Osteoblast (primary cell): ENCODE results near the gene ASMT. TPM values are rescaled to one million over a fixed set of nuclear protein-coding genes. Genes with fewer than 3 reads are reported as not detected.

Experiments used
- DNase-seq: peaks from one replicate; pipeline ENCODE4 v3.0.0; 2011; ENCODE audit warnings: low spot score, mixed read lengths; ENCODE audit not compliant: insufficient read length; ENCODE audit errors: missing footprints
- H2AFZ ChIP-seq: 2 replicates; pipeline ENCODE4 v1.6.0; 2011; ENCODE audit warnings: mild to moderate bottlenecking, low read length
- H3K27ac ChIP-seq: 2 replicates; pipeline ENCODE4 v1.5.1; 2011; ENCODE audit warnings: mild to moderate bottlenecking, low read depth, low read length, moderate library complexity
- H3K27me3 ChIP-seq: 2 replicates; pipeline ENCODE4 v1.6.0; 2012; ENCODE audit warnings: mild to moderate bottlenecking, control low read depth, inconsistent platforms, low read length, moderate library complexity; ENCODE audit not compliant: insufficient read depth
- H3K36me3 ChIP-seq: 2 replicates; pipeline ENCODE4 v1.5.1; 2011; ENCODE audit warnings: mild to moderate bottlenecking, low read length, control low read depth, moderate library complexity; ENCODE audit not compliant: insufficient read depth
- H3K4me1 ChIP-seq: 2 replicates; pipeline ENCODE4 v1.5.1; 2011; ENCODE audit warnings: mild to moderate bottlenecking, low read length, control low read depth, moderate library complexity; ENCODE audit not compliant: insufficient read depth
- H3K4me2 ChIP-seq: 2 replicates; pipeline ENCODE4 v1.6.0; 2011; ENCODE audit warnings: mild to moderate bottlenecking, low read length; ENCODE audit not compliant: insufficient read depth
- H3K4me3 ChIP-seq: fragments of 200-600 bp; sonication (generic); 3 replicates; pipeline ENCODE4 v1.5.1; 2012; ENCODE audit warnings: mild to moderate bottlenecking, low read length, inconsistent platforms; ENCODE audit not compliant: insufficient read depth
- H3K79me2 ChIP-seq: 2 replicates; pipeline ENCODE4 v1.6.0; 2012; ENCODE audit warnings: mild to moderate bottlenecking, low read length, control low read depth, inconsistent platforms; ENCODE audit not compliant: insufficient read depth
- H3K9me3 ChIP-seq: 2 replicates; pipeline ENCODE4 v1.5.1; 2011; ENCODE audit warnings: low read depth, low read length, control low read depth
- H4K20me1 ChIP-seq: 2 replicates; pipeline ENCODE4 v1.6.0; 2012; ENCODE audit warnings: mild to moderate bottlenecking, low read length, control low read depth; ENCODE audit not compliant: insufficient read depth
- CTCF ChIP-seq: IDR thresholded peaks from 2 replicates; pipeline ENCODE4 v1.5.1; 2011; ENCODE audit warnings: mild to moderate bottlenecking, low read depth, low read length, moderate library complexity; ENCODE audit errors: extremely low read depth
- total RNA-seq: library from RNA; depleted of rRNA; stranded (reverse); fragments of >200 nt; gene quantifications from 2 replicates; pipeline ENCODE4 v1.2.3, GENCODE V29; 2012

The ASMT gene
- total RNA-seq, 1 donor = 0.36 TPM

GRCh38 chrX:1609311-1609710 is 5.5 kb upstream of the ASMT start:
- no peaks in the 10 kb centered on the region for H3K79me2 ChIP-seq
- no peak overlapping the region for H3K27ac ChIP-seq
- DNase-seq = no peak
- no peak overlapping the region for H3K4me3 ChIP-seq
- no peak for TF ChIP-seq CTCF
- H3K27me3 ChIP-seq = no peaks in the 10 kb centered on the region
- no peaks in the 10 kb centered on the region for H3K4me1 ChIP-seq
- no peak overlapping the region for H2AFZ ChIP-seq
- no peak overlapping the region for H3K4me2 ChIP-seq
- no peaks in the 10 kb centered on the region for H4K20me1 ChIP-seq
- no peaks in the 10 kb centered on the region for H3K36me3 ChIP-seq
- no peaks in the 10 kb centered on the region for H3K9me3 ChIP-seq

- TF ChIP-seq CTCF = no peak
- no peaks in the 10 kb centered on the region for H3K36me3 ChIP-seq
- H3K4me2 ChIP-seq = no peak overlapping the region
- H4K20me1 ChIP-seq = no peaks in the 10 kb centered on the region
- H3K9me3 ChIP-seq = no peaks in the 10 kb centered on the region
- no peak overlapping the region for H2AFZ ChIP-seq
- DNase-seq = no peak
- H3K4me3 ChIP-seq = no peak overlapping the region
- no peaks in the 10 kb centered on the region for H3K79me2 ChIP-seq
- no peaks in the 10 kb centered on the region for H3K27me3 ChIP-seq
- H3K27ac ChIP-seq = no peak overlapping the region
- H3K4me1 ChIP-seq = no peaks in the 10 kb centered on the region
Measured at GRCh38 chrX:1609762-1610161, 5.1 kb upstream of the ASMT start.

- H4K20me1 ChIP-seq = no peaks in the 10 kb centered on the region
- no peaks in the 10 kb centered on the region for H3K9me3 ChIP-seq
- no peaks in the 10 kb centered on the region for H3K27me3 ChIP-seq
- H3K4me3 ChIP-seq = no peak overlapping the region
- no peaks in the 10 kb centered on the region for H3K4me1 ChIP-seq
- no peak overlapping the region for H3K27ac ChIP-seq
- H3K4me2 ChIP-seq = no peak overlapping the region
- no peak overlapping the region for H2AFZ ChIP-seq
- no peak for TF ChIP-seq CTCF
- no peaks in the 10 kb centered on the region for H3K36me3 ChIP-seq
- no peaks in the 10 kb centered on the region for H3K79me2 ChIP-seq
- DNase-seq = no peak
Measured at GRCh38 chrX:1610166-1610565, 4.7 kb upstream of the ASMT start.

- Histone ChIP-seq H4K20me1 (no peaks in the 10 kb centered on the region), H3K27me3 (no peaks in the 10 kb centered on the region), H2AFZ (no peak overlapping the region), H3K4me1 (no peaks in the 10 kb centered on the region), H3K36me3 (no peaks in the 10 kb centered on the region), H3K4me2 (no peak overlapping the region), H3K79me2 (no peaks in the 10 kb centered on the region), H3K4me3 (no peak overlapping the region), H3K27ac (no peak overlapping the region), H3K9me3 (no peaks in the 10 kb centered on the region)
- no peak for TF ChIP-seq CTCF
- DNase-seq = no peak
Measured at GRCh38 chrX:1610736-1611135, 4.1 kb upstream of the ASMT start.
